KMS-11 (cell line): ENCODE results near the gene MGST2.

Experiments
- H2AFZ ChIP-seq: fragments of 200-600 bp; sonication (generic); 2 replicates; pipeline ENCODE4 v1.6.1; 2016; ENCODE audit warnings: antibody characterized with exemption, mixed run types, low read depth
- H3K27ac ChIP-seq: fragments of 200-600 bp; sonication (generic); 2 replicates; pipeline ENCODE4 v1.6.1; 2016; ENCODE audit warnings: mild to moderate bottlenecking, mixed run types
- H3K27me3 ChIP-seq: fragments of 200-600 bp; sonication (generic); 2 replicates; pipeline ENCODE4 v1.6.1; 2017; ENCODE audit warnings: mild to moderate bottlenecking, low read depth, mixed run types, moderate library complexity; ENCODE audit not compliant: insufficient read depth
- H3K36me3 ChIP-seq: fragments of 200-600 bp; sonication (generic); 2 replicates; pipeline ENCODE4 v1.6.1; 2017; ENCODE audit warnings: mild to moderate bottlenecking, mixed run types; ENCODE audit not compliant: insufficient read depth
- H3K4me1 ChIP-seq: fragments of 200-600 bp; sonication (generic); 2 replicates; pipeline ENCODE4 v1.6.1; 2016; ENCODE audit warnings: mild to moderate bottlenecking, low read depth, mixed run types; ENCODE audit not compliant: poor library complexity, severe bottlenecking
- H3K4me2 ChIP-seq: fragments of 200-600 bp; sonication (generic); 2 replicates; pipeline ENCODE4 v1.7.0; 2016; ENCODE audit warnings: mild to moderate bottlenecking, mixed run types
- H3K4me3 ChIP-seq: fragments of 200-600 bp; sonication (generic); IDR thresholded peaks from 2 replicates; pipeline ENCODE4 v1.6.1; 2017; ENCODE audit warnings: low read depth, low read length, mixed read lengths; ENCODE audit not compliant: insufficient read depth
- H3K79me2 ChIP-seq: fragments of 200-600 bp; sonication (generic); 2 replicates; pipeline ENCODE4 v1.6.1; 2016; ENCODE audit warnings: low read depth, mixed run types; ENCODE audit not compliant: insufficient read depth
- H3K9ac ChIP-seq: fragments of 200-600 bp; sonication (generic); 2 replicates; pipeline ENCODE4 v1.6.1; 2016; ENCODE audit warnings: mild to moderate bottlenecking, mixed run types
- H4K20me1 ChIP-seq: fragments of 200-600 bp; sonication (generic); 2 replicates; pipeline ENCODE4 v1.6.1; 2016; ENCODE audit warnings: mild to moderate bottlenecking, mixed run types; ENCODE audit not compliant: insufficient read depth
- TF ChIP-seq, protein P1 (sequence below): fragments of 200-600 bp; sonication (generic); conservative IDR thresholded peaks from 2 replicates; pipeline ENCODE4 v1.6.1; 2017; ENCODE audit warnings: low read depth, mild to moderate bottlenecking, antibody characterized with exemption, low read length, moderate library complexity, mixed read lengths

MGST2 gene

DNA sequence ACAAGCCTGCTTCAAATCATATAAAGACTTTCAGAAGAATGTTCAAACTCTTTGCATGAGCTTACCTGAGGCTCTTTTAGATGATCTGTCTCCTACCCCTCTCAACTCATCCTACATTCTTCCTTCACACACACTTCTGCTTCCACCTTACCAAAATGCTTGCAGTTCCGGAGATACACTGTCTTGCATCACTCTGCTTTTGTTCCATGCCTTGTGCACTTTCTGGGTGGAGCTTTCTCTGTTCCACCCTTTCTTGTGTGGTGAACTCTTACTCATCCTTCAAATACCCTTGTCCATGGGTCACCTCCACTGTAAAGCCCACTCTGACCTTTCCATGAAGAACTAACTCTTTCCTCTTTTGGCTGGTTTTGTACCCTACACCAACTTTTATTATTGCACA, 18.4 kb upstream of the MGST2 start:
- Histone ChIP-seq H3K4me3 (no peak overlapping the region), H3K4me2 (no peak overlapping the region), H2AFZ (no peak overlapping the region), H4K20me1 (no peaks in the 10 kb centered on the region), H3K4me1 (no peaks in the 10 kb centered on the region), H3K36me3 (no peaks in the 10 kb centered on the region), H3K27ac (no peak overlapping the region), H3K79me2 (no peaks in the 10 kb centered on the region), H3K27me3 (no peaks in the 10 kb centered on the region), H3K9ac (no peak overlapping the region)
- TF ChIP-seq, protein P1, sequence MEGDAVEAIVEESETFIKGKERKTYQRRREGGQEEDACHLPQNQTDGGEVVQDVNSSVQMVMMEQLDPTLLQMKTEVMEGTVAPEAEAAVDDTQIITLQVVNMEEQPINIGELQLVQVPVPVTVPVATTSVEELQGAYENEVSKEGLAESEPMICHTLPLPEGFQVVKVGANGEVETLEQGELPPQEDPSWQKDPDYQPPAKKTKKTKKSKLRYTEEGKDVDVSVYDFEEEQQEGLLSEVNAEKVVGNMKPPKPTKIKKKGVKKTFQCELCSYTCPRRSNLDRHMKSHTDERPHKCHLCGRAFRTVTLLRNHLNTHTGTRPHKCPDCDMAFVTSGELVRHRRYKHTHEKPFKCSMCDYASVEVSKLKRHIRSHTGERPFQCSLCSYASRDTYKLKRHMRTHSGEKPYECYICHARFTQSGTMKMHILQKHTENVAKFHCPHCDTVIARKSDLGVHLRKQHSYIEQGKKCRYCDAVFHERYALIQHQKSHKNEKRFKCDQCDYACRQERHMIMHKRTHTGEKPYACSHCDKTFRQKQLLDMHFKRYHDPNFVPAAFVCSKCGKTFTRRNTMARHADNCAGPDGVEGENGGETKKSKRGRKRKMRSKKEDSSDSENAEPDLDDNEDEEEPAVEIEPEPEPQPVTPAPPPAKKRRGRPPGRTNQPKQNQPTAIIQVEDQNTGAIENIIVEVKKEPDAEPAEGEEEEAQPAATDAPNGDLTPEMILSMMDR: no peak

DNA sequence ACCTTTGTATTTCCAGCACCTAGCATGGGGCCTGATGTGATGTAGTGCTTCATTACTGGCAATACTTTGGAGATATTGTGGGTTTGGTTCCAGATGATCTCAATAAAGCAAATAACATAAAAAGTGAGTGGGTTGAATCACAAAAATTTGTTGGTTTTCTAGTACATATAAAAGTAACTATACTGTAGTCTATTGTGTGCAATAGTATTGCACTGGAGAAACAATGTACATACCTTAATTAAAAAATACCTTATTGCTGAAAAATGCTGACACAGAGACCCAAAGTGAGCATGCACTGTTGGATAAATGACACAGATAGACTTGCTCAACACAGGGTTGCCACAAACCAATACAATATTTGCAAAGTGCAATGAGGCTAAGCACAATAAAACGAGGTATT, 17.7 kb upstream of the MGST2 start:
- H2AFZ ChIP-seq: no peak overlapping the region

DNA sequence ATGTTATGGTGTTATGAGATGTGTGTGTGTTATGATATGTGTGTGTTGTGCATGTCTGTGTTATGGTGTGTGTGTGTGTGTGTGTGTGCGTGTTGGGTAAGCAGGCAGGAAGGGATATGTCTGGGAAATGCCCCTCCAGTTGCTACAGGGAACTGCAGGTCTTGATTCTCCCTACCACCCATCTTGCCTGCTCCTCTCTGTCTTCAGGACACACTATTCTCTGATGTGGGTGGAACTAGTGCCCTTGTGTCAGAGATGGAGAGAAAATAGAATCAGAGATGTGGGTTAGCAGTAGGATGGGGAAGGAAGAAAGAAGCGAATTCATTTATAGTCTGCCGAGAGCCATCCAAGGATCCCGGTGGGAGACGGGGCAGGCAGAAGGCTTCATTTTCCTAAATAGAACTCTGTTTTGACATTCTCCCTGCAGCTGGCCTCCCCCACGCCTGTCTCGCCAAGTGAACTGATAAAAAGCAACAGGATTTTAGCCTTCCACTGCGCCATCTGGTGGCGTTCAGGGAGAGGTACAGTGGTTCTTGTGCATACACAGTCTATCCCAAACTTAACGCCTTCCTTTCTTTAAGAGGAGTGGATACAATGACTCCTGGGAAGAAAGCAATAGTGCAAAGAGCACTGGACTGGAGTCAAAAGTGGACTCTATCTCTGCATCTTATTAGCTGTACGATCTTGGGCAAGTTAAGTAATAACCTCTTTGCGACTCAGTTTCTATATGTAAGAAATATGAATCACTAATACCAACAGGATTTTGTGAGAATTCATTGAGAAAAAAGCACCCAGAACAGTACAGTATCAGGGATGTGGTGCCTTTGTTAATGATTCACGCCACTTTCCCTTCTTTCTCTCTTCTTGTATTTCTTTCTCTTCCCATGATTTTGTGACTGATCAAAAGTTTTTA, 14.1 kb upstream of the MGST2 start:
- H3K79me2 ChIP-seq: no peaks in the 10 kb centered on the region
- H3K4me1 ChIP-seq: no peaks in the 10 kb centered on the region
- H4K20me1 ChIP-seq: no peaks in the 10 kb centered on the region
- no peaks in the 10 kb centered on the region for H3K27me3 ChIP-seq
- H3K4me3 ChIP-seq: no peak overlapping the region
- TF ChIP-seq, protein P1: peak; percentile 97
- no peak overlapping the region for H3K27ac ChIP-seq
- H3K9ac ChIP-seq: no peak overlapping the region
- H3K4me2 ChIP-seq: peak overlapping the region; percentile 5; the same call in 1 of the 2 replicates
- peak overlapping the region; percentile 9; the same call in 1 of the 2 replicates for H2AFZ ChIP-seq
- no peaks in the 10 kb centered on the region for H3K36me3 ChIP-seq

More for the DNA sequence above, 17.7 kb upstream of the MGST2 start:
- Histone ChIP-seq H3K4me3 (no peak overlapping the region), H3K27ac (no peak overlapping the region), H3K4me2 (no peak overlapping the region), H3K4me1 (no peaks in the 10 kb centered on the region), H4K20me1 (no peaks in the 10 kb centered on the region), H3K36me3 (no peaks in the 10 kb centered on the region), H3K79me2 (no peaks in the 10 kb centered on the region), H3K27me3 (no peaks in the 10 kb centered on the region), H3K9ac (no peak overlapping the region)
- TF ChIP-seq, protein P1: no peak

DNA sequence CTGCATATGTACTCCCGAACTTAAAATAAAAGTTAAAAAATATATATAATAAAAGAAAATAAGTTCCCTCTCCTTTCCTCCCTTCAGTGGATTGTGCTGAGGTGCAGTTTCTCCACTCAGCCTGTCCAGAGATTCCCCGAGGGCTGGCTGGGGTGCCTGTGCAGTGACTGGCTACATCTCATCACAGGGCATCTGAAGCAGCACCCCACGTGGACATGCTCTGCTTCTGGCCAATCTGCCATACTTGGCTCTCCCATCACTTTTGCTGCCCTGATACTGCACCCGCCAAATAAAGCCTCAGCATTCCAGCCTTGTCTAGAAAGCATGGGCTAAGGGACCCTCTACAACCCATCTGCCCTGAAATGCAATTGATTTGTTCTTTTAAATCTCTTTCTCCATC, 11.1 kb upstream of the MGST2 start:
- Histone ChIP-seq H3K36me3 (no peaks in the 10 kb centered on the region), H3K79me2 (no peaks in the 10 kb centered on the region), H3K4me2 (no peak overlapping the region), H2AFZ (no peak overlapping the region), H3K27ac (no peak overlapping the region), H3K9ac (no peak overlapping the region), H3K4me3 (no peak overlapping the region), H3K27me3 (no peaks in the 10 kb centered on the region), H3K4me1 (peaks cover 6% of the 10 kb centered on the region), H4K20me1 (no peaks in the 10 kb centered on the region)
- TF ChIP-seq, protein P1: no peak
